Measurements from ENCODE around the gene LCAT. TPM values are rescaled to one million over a fixed set of nuclear protein-coding genes. Genes with fewer than 3 reads are reported as not detected.

The LCAT gene
- total RNA-seq, 1 experiment from 2014 or later = 17.8 TPM

GRCh38 chr16:67928147-67928546, 15.8 kb downstream of the LCAT start:
- Histone ChIP-seq H2BK20ac (ENCODE audit: low read depth, low read length, poor library complexity, severe bottlenecking) (no peak overlapping the region), H3K9me3 (ENCODE audit: control insufficient read depth, low read depth, low read length) (no peaks in the 10 kb centered on the region), H3K4me2 (ENCODE audit: insufficient read depth, insufficient read length, low read length) (no peak overlapping the region), H3K79me1 (ENCODE audit: insufficient read depth, low read depth, low read length, poor library complexity, severe bottlenecking) (no peaks in the 10 kb centered on the region), H2AFZ (ENCODE audit: low read length) (no peak overlapping the region), H3K23me2 (ENCODE audit: insufficient read length, low read depth, low read length, poor library complexity, severe bottlenecking) (no peaks in the 10 kb centered on the region), H2BK12ac (ENCODE audit: insufficient read length, low read depth, low read length) (no peak overlapping the region), H3K56ac (ENCODE audit: insufficient read length, low read depth, low read length) (no peak overlapping the region), H2AK5ac (ENCODE audit: insufficient read length, low read length) (no peak overlapping the region), H3T11ph (ENCODE audit: low read length) (no peak overlapping the region), H3K27ac (ENCODE audit: insufficient read length, low read depth, low read length) (no peak overlapping the region), H2BK5ac (ENCODE audit: insufficient read length, low read length) (no peak overlapping the region), H3K23ac (ENCODE audit: insufficient read length, low read depth, low read length) (no peak overlapping the region), H4K5ac (ENCODE audit: insufficient read length, low read depth, low read length) (no peak overlapping the region), H3K27me3 (ENCODE audit: insufficient read depth, low read length) (no peaks in the 10 kb centered on the region), H2BK15ac (ENCODE audit: low read depth, low read length) (no peak overlapping the region), H2BK120ac (ENCODE audit: low read depth, low read length, poor library complexity, severe bottlenecking) (no peak overlapping the region), H4K20me1 (ENCODE audit: control insufficient read depth, insufficient read depth, insufficient read length) (no peaks in the 10 kb centered on the region), H4K91ac (ENCODE audit: insufficient read length, low read depth, low read length) (no peak overlapping the region), H3K18ac (ENCODE audit: insufficient read length, low read depth, low read length) (no peak overlapping the region), H3K4me1 (ENCODE audit: insufficient read depth, low read length) (no peaks in the 10 kb centered on the region), H3K79me2 (ENCODE audit: insufficient read depth, low read length) (no peaks in the 10 kb centered on the region), H3K4ac (ENCODE audit: low read depth, low read length) (no peak overlapping the region), H4K8ac (replicated peaks; ENCODE audit: insufficient read length, low read depth, low read length) (no peak overlapping the region), H3K9ac (ENCODE audit: extremely low read depth, insufficient read length, low read length) (no peak overlapping the region), H3K14ac (ENCODE audit: insufficient read depth, low read length) (no peak overlapping the region)
- Mint-ChIP-seq H3K4me1 (peaks cover 4 to 7% of the 10 kb centered on the region in 2 experiments; a peak in 2 of 4 replicates), H3K27ac (peak overlapping the region in 2 of 3 experiments; percentile 82 to 91; a peak in 3 of 7 replicates), H3K9me3 (no peaks in the 10 kb centered on the region), H3K27me3 (ENCODE audit: low read depth) (no peaks in the 10 kb centered on the region), H3K4me3 (no peak overlapping the region), H3K36me3 (ENCODE audit: insufficient read depth in 1 of 3, low read depth in 3 of 3) (peaks cover 8 to 31% (median 14%) of the 10 kb centered on the region in 3 experiments)
- no peak for TF ChIP-seq CTCF (conservative IDR thresholded peaks at IDR 0.05)
- no CpG with 5 or more reads among the region's 7 CpGs for WGBS (ENCODE audit: extremely low coverage, insufficient read length, low lambda C conversion rate)
- DNase-seq = no peak

Data from H9 (cell line).